IMR-90 (cell line): ENCODE results near the gene CIDEA. TPM values are rescaled to one million over a fixed set of nuclear protein-coding genes. Genes with fewer than 3 reads are reported as not detected.

Experiments used
- ATAC-seq: fragments of 200-7000 bp; cut with Tn5 transposase; 2 replicates; pipeline ENCODE4 v1.9.1; 2020; ENCODE audit warnings: low read depth, mild to moderate bottlenecking, moderate library complexity
- BruUV-seq: library from RNA; stranded (reverse); fragments of 400-500 nt; replicated peaks from 2 replicates; lab custom pipeline; 2021; lab: Mats Ljungman, UMichigan
- CTCF ChIA-PET: fragments of 300-600 bp; formaldehyde crosslinking; extraction: SDS; loops from one replicate; lab custom pipeline; 2021; ENCODE audit warnings: antibody characterized with exemption; lab: Yijun Ruan, JAX
- POLR2A ChIA-PET: fragments of 300-600 bp; sonication (Branson Sonifier 250); formaldehyde crosslinking; loops from one replicate; lab custom pipeline; 2022; ENCODE audit warnings: antibody characterized with exemption; ENCODE audit not compliant: unreplicated experiment; lab: Charles Lee
- DNase-seq: peaks from one replicate; pipeline ENCODE4 v3.0.0; 2013
- H2AFZ ChIP-seq: replicated peaks from 2 replicates; pipeline ENCODE3; 2013; ENCODE audit warnings: low read length, mild to moderate bottlenecking; ENCODE audit not compliant: poor library complexity
- H2AK5ac ChIP-seq: 2 replicates; pipeline ENCODE4 v1.6.1; 2013; ENCODE audit warnings: low read depth, low read length, inconsistent platforms
- H2AK9ac ChIP-seq: replicated peaks from 2 replicates; pipeline ENCODE3; 2013; ENCODE audit warnings: mild to moderate bottlenecking, low read depth, low read length, moderate library complexity; ENCODE audit not compliant: poor library complexity
- H2BK120ac ChIP-seq: 2 replicates; pipeline ENCODE4 v1.6.1; 2013; ENCODE audit warnings: low read depth, low read length, inconsistent platforms
- H2BK15ac ChIP-seq: 3 replicates; pipeline ENCODE4 v1.6.1; 2013; ENCODE audit warnings: low read depth, low read length, inconsistent platforms
- H2BK20ac ChIP-seq: 2 replicates; pipeline ENCODE4 v1.6.1; 2013; ENCODE audit warnings: low read depth, mild to moderate bottlenecking, inconsistent platforms, low read length, moderate library complexity
- H2BK5ac ChIP-seq: 2 replicates; pipeline ENCODE4 v1.6.1; 2013; ENCODE audit warnings: mild to moderate bottlenecking, low read depth, low read length, inconsistent platforms; ENCODE audit not compliant: poor library complexity, severe bottlenecking
- H3K14ac ChIP-seq: replicated peaks from 2 replicates; pipeline ENCODE4 v1.6.1; 2013; ENCODE audit warnings: low read depth, low read length, inconsistent platforms
- H3K18ac ChIP-seq: 2 replicates; pipeline ENCODE4 v1.6.1; 2013; ENCODE audit warnings: low read depth, low read length, control low read depth
- H3K23ac ChIP-seq: 2 replicates; pipeline ENCODE4 v1.6.1; 2013; ENCODE audit warnings: low read depth, low read length, inconsistent platforms
- H3K27ac ChIP-seq: 2 replicates; pipeline ENCODE4 v1.5.1; 2013; ENCODE audit warnings: mild to moderate bottlenecking, control low read depth, low read length; ENCODE audit not compliant: insufficient read depth
- H3K27me3 ChIP-seq: 2 replicates; pipeline ENCODE4 v1.6.1; 2013; ENCODE audit warnings: low read length; ENCODE audit not compliant: control insufficient read depth, insufficient read depth
- H3K36me3 ChIP-seq: 2 replicates; pipeline ENCODE4 v1.6.1; 2013; ENCODE audit warnings: low read length, mixed read lengths; ENCODE audit not compliant: control insufficient read depth, insufficient read depth
- H3K4ac ChIP-seq: 2 replicates; pipeline ENCODE4 v1.6.1; 2013; ENCODE audit warnings: low read depth, low read length, inconsistent platforms
- H3K4me1 ChIP-seq: 2 replicates; pipeline ENCODE4 v1.6.1; 2013; ENCODE audit warnings: low read length, mixed read lengths; ENCODE audit not compliant: control insufficient read depth, insufficient read depth
- H3K4me2 ChIP-seq: 2 replicates; pipeline ENCODE4 v1.6.1; 2013; ENCODE audit warnings: low read depth, mild to moderate bottlenecking, control low read depth, low read length, moderate library complexity
- H3K4me3 ChIP-seq: 2 replicates; pipeline ENCODE4 v1.5.1; 2013; ENCODE audit warnings: low read depth, mild to moderate bottlenecking, control low read depth, low read length, moderate library complexity; ENCODE audit not compliant: insufficient read depth
- H3K56ac ChIP-seq: 2 replicates; pipeline ENCODE4 v1.6.1; 2013; ENCODE audit warnings: low read length, inconsistent platforms; ENCODE audit not compliant: insufficient read depth; ENCODE audit errors: extremely low read depth
- H3K79me1 ChIP-seq, 2 experiments: 2 replicates each; pipeline ENCODE4 v1.6.1; 2013; ENCODE audit warnings: low read length in 2 of 2, inconsistent platforms in 1 of 2, low read depth in 1 of 2
- H3K9ac ChIP-seq: 2 replicates; pipeline ENCODE4 v1.6.1; 2013; ENCODE audit warnings: low read depth, low read length, control low read depth
- H3K9me1 ChIP-seq: 2 replicates; pipeline ENCODE4 v1.6.1; 2013; ENCODE audit warnings: low read length, inconsistent platforms; ENCODE audit not compliant: insufficient read depth
- H3K9me3 ChIP-seq: 2 replicates; pipeline ENCODE4 v1.6.1; 2013; ENCODE audit warnings: low read length; ENCODE audit not compliant: control insufficient read depth, insufficient read depth
- H4K20me1 ChIP-seq: 2 replicates; pipeline ENCODE4 v1.6.1; 2013; ENCODE audit warnings: low read length, inconsistent platforms; ENCODE audit not compliant: insufficient read depth
- H4K5ac ChIP-seq: 2 replicates; pipeline ENCODE4 v1.6.1; 2013; ENCODE audit warnings: mild to moderate bottlenecking, low read depth, low read length, control low read depth
- H4K8ac ChIP-seq, 2 experiments: 2 replicates each; pipeline ENCODE4 v1.6.1; 2013; ENCODE audit warnings: low read depth in 2 of 2, low read length in 2 of 2, control low read depth in 1 of 2, inconsistent platforms in 1 of 2
- H4K91ac ChIP-seq: 2 replicates; pipeline ENCODE4 v1.6.1; 2013; ENCODE audit warnings: low read depth, low read length, inconsistent platforms; ENCODE audit not compliant: insufficient read depth
- BHLHE40 ChIP-seq: fragments of 150-350 bp; IDR thresholded peaks from 2 replicates; pipeline ENCODE4 v1.6.1; 2016; ENCODE audit warnings: mild to moderate bottlenecking, low read depth, low read length
- CEBPB ChIP-seq: IDR thresholded peaks from 2 replicates; pipeline ENCODE4 v1.6.1; 2012; ENCODE audit warnings: low read depth, low read length, improper control_type of control experiment
- CHD1 ChIP-seq: IDR thresholded peaks from 2 replicates; pipeline ENCODE4 v1.6.1; 2012; ENCODE audit warnings: low read depth, low read length, improper control_type of control experiment
- FOS ChIP-seq: fragments of 150-350 bp; IDR thresholded peaks from 2 replicates; pipeline ENCODE4 v1.6.1; 2016; ENCODE audit warnings: low read depth, low read length
- MAFK ChIP-seq: IDR thresholded peaks from 2 replicates; pipeline ENCODE4 v1.6.1; 2012; ENCODE audit warnings: low read depth, low read length, improper control_type of control experiment
- MAZ ChIP-seq: IDR thresholded peaks from 2 replicates; pipeline ENCODE4 v1.6.1; 2012; ENCODE audit warnings: low read depth, mild to moderate bottlenecking, low read length, improper control_type of control experiment, moderate library complexity, borderline replicate concordance
- POLR2A ChIP-seq: IDR thresholded peaks from 2 replicates; pipeline ENCODE4 v1.6.1; 2012; ENCODE audit warnings: mild to moderate bottlenecking, low read depth, low read length
- RCOR1 ChIP-seq: IDR thresholded peaks from 2 replicates; pipeline ENCODE4 v1.6.1; 2012; ENCODE audit warnings: mild to moderate bottlenecking, low read length, improper control_type of control experiment; ENCODE audit not compliant: insufficient replicate concordance
- RFX5 ChIP-seq: IDR thresholded peaks from 2 replicates; pipeline ENCODE4 v1.8.0; 2012; ENCODE audit warnings: low read depth, mild to moderate bottlenecking, low read length, moderate library complexity
- WGBS, 2 experiments: methylation state at CpG; one replicate each; pipeline versions ENCODE4 v1.1.5 to v1.1.7; 2013; ENCODE audit warnings: missing lambda C conversion rate in 2 of 2; ENCODE audit not compliant: insufficient read length in 1 of 2; ENCODE audit errors: extremely low coverage in 2 of 2; 5-methylcytosine and 5-hydroxymethylcytosine counted together
- dilution Hi-C: fragments of 300-500 bp; cut with HindIII; formaldehyde crosslinking; loops from one replicate; pipeline ENCODE4 v1.14.3; 2018; ENCODE audit warnings: low sequenced_read_pairs; ENCODE audit not compliant: unreplicated experiment
- in situ Hi-C: fragments of 300-500 bp; cut with MboI; formaldehyde crosslinking; loops from 3 replicates; pipeline ENCODE4 v1.14.3; 2019; ENCODE audit warnings: low sequenced_read_pairs, inconsistent platforms, mixed read lengths
- intact Hi-C: fragments of 100-400 bp; cut with micrococcal nuclease; formaldehyde crosslinking; loops from 2 replicates; pipeline ENCODE4 v1.10.0; 2022
- polyA plus RNA-seq, 3 experiments: library from polyadenylated mRNA; depleted of rRNA; stranded (reverse); fragments of >200 nt; gene quantifications; 2 replicates each; pipeline ENCODE4 v1.2.3, GENCODE V29; 2012; ENCODE audit warnings: low replicate concordance in 1 of 3
- total RNA-seq: library from RNA; depleted of rRNA; stranded (reverse); fragments of >200 nt; gene quantifications from 2 replicates; pipeline ENCODE4 v1.2.3, GENCODE V29; 2012
- TF ChIP-seq, protein P1 (sequence below): fragments of 150-350 bp; IDR thresholded peaks from 2 replicates; pipeline ENCODE4 v1.6.1; 2016; ENCODE audit warnings: low read depth, mild to moderate bottlenecking, low read length, moderate library complexity, borderline replicate concordance

CIDEA gene
- total and polyA plus RNA-seq, 2 of the 4 experiments (the other 2 are of a cell fraction) = not detected

GRCh38 chr18:12315490-12315889 lies 61.3 kb downstream of the CIDEA start:
- Histone ChIP-seq H2BK15ac (no peak overlapping the region), H2AFZ (no peak overlapping the region), H2BK20ac (no peak overlapping the region), H4K5ac (no peak overlapping the region), H4K91ac (no peak overlapping the region), H3K4me2 (no peak overlapping the region; the same call in 1 of the 2 replicates), H3K4me1 (peaks cover 20% of the 10 kb centered on the region), H3K4ac (no peak overlapping the region), H4K20me1 (peaks cover 85% of the 10 kb centered on the region), H2BK120ac (no peak overlapping the region), H3K27me3 (no peaks in the 10 kb centered on the region), H3K14ac (no peak overlapping the region), H3K9ac (no peak overlapping the region), H3K4me3 (no peak overlapping the region), H2BK5ac (no peak overlapping the region), H3K9me1 (peaks cover 6% of the 10 kb centered on the region; the same call in 1 of the 2 replicates), H4K8ac (no peak overlapping the region), H3K18ac (no peak overlapping the region), H3K23ac (no peak overlapping the region), H3K9me3 (peaks cover 2% of the 10 kb centered on the region), H3K27ac (no peak overlapping the region), H3K36me3 (peaks cover 62% of the 10 kb centered on the region), H3K56ac (no peak overlapping the region), H3K79me1 (peaks cover 32 to 52% of the 10 kb centered on the region in 2 experiments), H2AK5ac (no peak overlapping the region), H2AK9ac (no peak overlapping the region)
- DNase-seq (no peak), ATAC-seq (no peak)
- in situ Hi-C loops = no loop called here
- WGBS, 2 experiments = 93% methylated on average over 3 of the region's 10 CpGs; no CpG with 5 or more reads in 1 of the 2 experiments
- TF ChIP-seq FOS (no peak), RCOR1 (no peak), POLR2A (no peak; the same call in 1 of the 2 replicates), MAZ (no peak), BHLHE40 (no peak), CHD1 (no peak), RFX5 (no peak), CEBPB (no peak), MAFK (no peak)
- TF ChIP-seq, protein P1, sequence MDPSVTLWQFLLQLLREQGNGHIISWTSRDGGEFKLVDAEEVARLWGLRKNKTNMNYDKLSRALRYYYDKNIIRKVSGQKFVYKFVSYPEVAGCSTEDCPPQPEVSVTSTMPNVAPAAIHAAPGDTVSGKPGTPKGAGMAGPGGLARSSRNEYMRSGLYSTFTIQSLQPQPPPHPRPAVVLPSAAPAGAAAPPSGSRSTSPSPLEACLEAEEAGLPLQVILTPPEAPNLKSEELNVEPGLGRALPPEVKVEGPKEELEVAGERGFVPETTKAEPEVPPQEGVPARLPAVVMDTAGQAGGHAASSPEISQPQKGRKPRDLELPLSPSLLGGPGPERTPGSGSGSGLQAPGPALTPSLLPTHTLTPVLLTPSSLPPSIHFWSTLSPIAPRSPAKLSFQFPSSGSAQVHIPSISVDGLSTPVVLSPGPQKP = no peak
- intact Hi-C loops = no loop called here
- ChIA-PET CTCF (interaction anchor here (0.8 to 1.6 kb wide), 2 partner anchors 13 to 32 kb away, joined by 3 read pairs; no protein-coding TSS in a partner anchor), POLR2A (interaction anchor here (2.7 kb wide), 1 partner anchor 36 kb away, joined by 8 read pairs; no protein-coding TSS in a partner anchor)
- dilution Hi-C loops = no loop called here
- BruUV-seq = no TSS peak
